ENCODE measurements around the gene MAD1L1. TPM values are rescaled to one million over a fixed set of nuclear protein-coding genes. Genes with fewer than 3 reads are reported as not detected.

MAD1L1 gene
- total and polyA plus RNA-seq, 2 donors (not counting 3 experiments of a cell fraction or from before 2014, with no cell fraction given) = 34.1 to 42.3 TPM

DNA sequence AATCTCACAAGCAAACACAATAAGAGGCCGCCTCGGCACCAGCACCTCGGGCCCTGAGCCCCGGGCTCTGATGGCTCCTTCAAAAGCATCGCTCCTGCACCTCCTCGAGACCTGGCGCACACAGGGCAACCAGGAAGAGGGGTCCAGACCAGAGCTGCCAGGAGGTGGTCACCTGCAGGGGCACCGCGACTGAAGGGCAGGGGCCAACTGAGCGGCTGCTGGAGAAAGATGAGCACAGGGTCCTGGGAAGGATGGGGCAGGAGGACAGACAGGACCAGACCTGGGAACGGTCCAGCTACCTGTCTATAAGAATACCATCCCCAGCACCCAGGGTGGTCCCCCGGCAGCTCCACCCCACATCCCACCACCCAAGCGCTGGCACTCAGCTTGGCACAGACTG lies 20.8 kb downstream of the MAD1L1 start:
- no peaks in the 10 kb centered on the region for H3K9me1 ChIP-seq (replicated peaks; ENCODE audit: control insufficient read depth, extremely low read depth, insufficient read depth, low read length)
- no peak overlapping the region for H3K4me3 ChIP-seq (replicated peaks in 1 of 3; ENCODE audit: insufficient read depth in 1 of 3, low read depth in 1 of 3, low read length in 3 of 3)
- H3K4me1 ChIP-seq (ENCODE audit: control insufficient read depth, extremely low read depth, insufficient read depth, low read length) = no peaks in the 10 kb centered on the region
- H3K79me2 ChIP-seq (ENCODE audit: control insufficient read depth, insufficient read depth, low read length) = no peaks in the 10 kb centered on the region
- no peak overlapping the region for H3K4me2 ChIP-seq (ENCODE audit: insufficient read depth, low read length)
- H3K27me3 ChIP-seq (ENCODE audit: control insufficient read depth in 2 of 2, insufficient read depth in 2 of 2, low read length in 2 of 2) = no peaks in the 10 kb centered on the region
- H3K27ac ChIP-seq (ENCODE audit: insufficient read depth, low read depth, low read length) = no peak overlapping the region
- CTCF ChIA-PET = no interaction called here
- H3K9ac ChIP-seq (replicated peaks; ENCODE audit: extremely low read depth, insufficient read depth, low read length) = no peak overlapping the region
- H3K9me3 ChIP-seq (replicated peaks; ENCODE audit: control insufficient read depth, insufficient read depth, low read length) = no peaks in the 10 kb centered on the region
- BruUV-seq (replicated peaks) = no TSS peak
- no peak overlapping the region for H2AFZ ChIP-seq (ENCODE audit: low read depth, low read length)
- DNase-seq (ENCODE audit: low read depth, low spot score) = no peak
- peaks cover 7 to 36% of the 10 kb centered on the region in 2 experiments for H3K36me3 ChIP-seq (ENCODE audit: control insufficient read depth in 2 of 2, extremely low read depth in 1 of 2, insufficient read depth in 2 of 2, low read length in 2 of 2)
- no peak for FAIRE-seq
- no peaks in the 10 kb centered on the region for H4K20me1 ChIP-seq (replicated peaks; ENCODE audit: control insufficient read depth, extremely low read depth, insufficient read depth, low read length)
- TF ChIP-seq EZH2 (IDR thresholded peaks at IDR 0.05; ENCODE audit: borderline replicate concordance, low read depth, low read length, severe bottlenecking) (no peak), FOS (IDR thresholded peaks at IDR 0.05; ENCODE audit: borderline replicate concordance, insufficient read depth, low read length) (no peak), GATA2 (IDR thresholded peaks at IDR 0.05; ENCODE audit: insufficient read depth, insufficient read length, low read depth, low read length) (no peak), JUN (IDR thresholded peaks at IDR 0.05; ENCODE audit: borderline replicate concordance, insufficient read depth, insufficient read length, low read depth) (no peak), POLR2AphosphoS5 (IDR thresholded peaks at IDR 0.05; ENCODE audit: insufficient read depth, low read depth, low read length) (no peak), POLR2A (IDR thresholded peaks at IDR 0.05; ENCODE audit: low read depth, low read length) (no peak), MYC (IDR thresholded peaks at IDR 0.05; ENCODE audit: low read depth, low read length) (no peak)
- TF ChIP-seq, protein P1, sequence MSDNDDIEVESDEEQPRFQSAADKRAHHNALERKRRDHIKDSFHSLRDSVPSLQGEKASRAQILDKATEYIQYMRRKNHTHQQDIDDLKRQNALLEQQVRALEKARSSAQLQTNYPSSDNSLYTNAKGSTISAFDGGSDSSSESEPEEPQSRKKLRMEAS (IDR thresholded peaks at IDR 0.05; ENCODE audit: insufficient read depth, insufficient read length) = no peak
- TF ChIP-seq, protein P2, sequence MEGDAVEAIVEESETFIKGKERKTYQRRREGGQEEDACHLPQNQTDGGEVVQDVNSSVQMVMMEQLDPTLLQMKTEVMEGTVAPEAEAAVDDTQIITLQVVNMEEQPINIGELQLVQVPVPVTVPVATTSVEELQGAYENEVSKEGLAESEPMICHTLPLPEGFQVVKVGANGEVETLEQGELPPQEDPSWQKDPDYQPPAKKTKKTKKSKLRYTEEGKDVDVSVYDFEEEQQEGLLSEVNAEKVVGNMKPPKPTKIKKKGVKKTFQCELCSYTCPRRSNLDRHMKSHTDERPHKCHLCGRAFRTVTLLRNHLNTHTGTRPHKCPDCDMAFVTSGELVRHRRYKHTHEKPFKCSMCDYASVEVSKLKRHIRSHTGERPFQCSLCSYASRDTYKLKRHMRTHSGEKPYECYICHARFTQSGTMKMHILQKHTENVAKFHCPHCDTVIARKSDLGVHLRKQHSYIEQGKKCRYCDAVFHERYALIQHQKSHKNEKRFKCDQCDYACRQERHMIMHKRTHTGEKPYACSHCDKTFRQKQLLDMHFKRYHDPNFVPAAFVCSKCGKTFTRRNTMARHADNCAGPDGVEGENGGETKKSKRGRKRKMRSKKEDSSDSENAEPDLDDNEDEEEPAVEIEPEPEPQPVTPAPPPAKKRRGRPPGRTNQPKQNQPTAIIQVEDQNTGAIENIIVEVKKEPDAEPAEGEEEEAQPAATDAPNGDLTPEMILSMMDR (IDR thresholded peaks at IDR 0.05; ENCODE audit: extremely low read depth in 1 of 2, insufficient read depth in 1 of 2, low read depth in 1 of 2, low read length in 2 of 2) = no peak
- dilution Hi-C loops (cut with MboI; ENCODE audit: extremely low pct_ligation_motif_present, low sequenced_read_pairs) (no loop called here), intact Hi-C loops (cut with micrococcal nuclease) (no loop called here)
- POLR2A ChIA-PET = no interaction called here
